Measurements from ENCODE around the gene FNDC5. TPM values are rescaled to one million over a fixed set of nuclear protein-coding genes. Genes with fewer than 3 reads are reported as not detected.

The FNDC5 gene
- total and polyA plus RNA-seq, 9 of the 15 experiments (the other 6 are each of a cell fraction or from before 2014, with no cell fraction given): 0.06 to 2.1 (median 0.22) TPM

- peak in 1 of 2 experiments; percentile 61 for TF ChIP-seq AFF1 (IDR thresholded peaks at IDR 0.05; ENCODE audit: low read depth in 1 of 2, partially characterized antibody in 2 of 2)
- peak; percentile 79 for TF ChIP-seq GTF2E2 (tag; IDR thresholded peaks at IDR 0.05)
- TF ChIP-seq ZNF79 (CRISPR knock-in tag; IDR thresholded peaks at IDR 0.05; ENCODE audit: low read depth): no peak
- TF ChIP-seq SIN3A (IDR thresholded peaks at IDR 0.05; ENCODE audit: borderline replicate concordance in 2 of 2, control insufficient read depth in 1 of 2, low read depth in 2 of 2, low read length in 2 of 2): peak; percentile 100
- TF ChIP-seq HMGXB4 (CRISPR knock-in tag; IDR thresholded peaks at IDR 0.05): peak; percentile 99
- TF ChIP-seq ZSCAN29 (IDR thresholded peaks at IDR 0.05): no peak
- peak; percentile 100 for TF ChIP-seq ATF3 (IDR thresholded peaks at IDR 0.05)
- peak; percentile 100 for TF ChIP-seq ATF3 (CRISPR knock-in tag; conservative IDR thresholded peaks at IDR 0.05)
- peak; percentile 90 for TF ChIP-seq CREM (IDR thresholded peaks at IDR 0.05; ENCODE audit: low read depth)
- TF ChIP-seq KLF16 (IDR thresholded peaks at IDR 0.05): peak; percentile 69; the same call in 1 of the 2 replicates
- TF ChIP-seq CREB3L1 (IDR thresholded peaks at IDR 0.05; ENCODE audit: borderline replicate concordance, low read depth): peak; percentile 84; the same call in 1 of the 2 replicates
- TF ChIP-seq ZNF175 (CRISPR knock-in tag; IDR thresholded peaks at IDR 0.05; ENCODE audit: low read depth): peak; percentile 35; the same call in 1 of the 2 replicates
- peak; percentile 98 for TF ChIP-seq ETV5 (CRISPR knock-in tag; IDR thresholded peaks at IDR 0.05; ENCODE audit: low read depth)
- no peak for TF ChIP-seq BACH1 (tag; IDR thresholded peaks at IDR 0.05)
- TF ChIP-seq, protein P1, sequence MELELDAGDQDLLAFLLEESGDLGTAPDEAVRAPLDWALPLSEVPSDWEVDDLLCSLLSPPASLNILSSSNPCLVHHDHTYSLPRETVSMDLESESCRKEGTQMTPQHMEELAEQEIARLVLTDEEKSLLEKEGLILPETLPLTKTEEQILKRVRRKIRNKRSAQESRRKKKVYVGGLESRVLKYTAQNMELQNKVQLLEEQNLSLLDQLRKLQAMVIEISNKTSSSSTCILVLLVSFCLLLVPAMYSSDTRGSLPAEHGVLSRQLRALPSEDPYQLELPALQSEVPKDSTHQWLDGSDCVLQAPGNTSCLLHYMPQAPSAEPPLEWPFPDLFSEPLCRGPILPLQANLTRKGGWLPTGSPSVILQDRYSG (tag; conservative IDR thresholded peaks at IDR 0.05; ENCODE audit: low read depth): no peak
- TF ChIP-seq ZNF232 (CRISPR knock-in tag; IDR thresholded peaks at IDR 0.05): no peak; the same call in 1 of the 2 replicates
- TF ChIP-seq MTA2 (IDR thresholded peaks at IDR 0.05; ENCODE audit: low read depth): 0 out of 2 replicates have a peak, but pooled peaks have one; percentile 21
- peak; percentile 73 for TF ChIP-seq HNRNPL (IDR thresholded peaks at IDR 0.05; ENCODE audit: low read depth, low read length)
- TF ChIP-seq CBFA2T3 (IDR thresholded peaks at IDR 0.05): peak; percentile 58
Measured at GRCh38 chr1:32817159-32817814, 53.4 kb downstream of the FNDC5 start, which contains the start of the genes S100PBP and YARS1 (continued).

Measured in K562 (cell line).